HG03066 (cell line): ENCODE data around the gene SLC38A8.

Experiments used
- ATAC-seq: cut with Tn5 transposase; IDR thresholded peaks from one replicate; pipeline ENCODE4 v1.9.1; 2021; ENCODE audit warnings: low read depth; ENCODE audit not compliant: unreplicated experiment

The SLC38A8 gene

GRCh38 chr16:83973581-83974385 is 68.8 kb downstream of the SLC38A8 start:
- ATAC-seq: no peak

DNA sequence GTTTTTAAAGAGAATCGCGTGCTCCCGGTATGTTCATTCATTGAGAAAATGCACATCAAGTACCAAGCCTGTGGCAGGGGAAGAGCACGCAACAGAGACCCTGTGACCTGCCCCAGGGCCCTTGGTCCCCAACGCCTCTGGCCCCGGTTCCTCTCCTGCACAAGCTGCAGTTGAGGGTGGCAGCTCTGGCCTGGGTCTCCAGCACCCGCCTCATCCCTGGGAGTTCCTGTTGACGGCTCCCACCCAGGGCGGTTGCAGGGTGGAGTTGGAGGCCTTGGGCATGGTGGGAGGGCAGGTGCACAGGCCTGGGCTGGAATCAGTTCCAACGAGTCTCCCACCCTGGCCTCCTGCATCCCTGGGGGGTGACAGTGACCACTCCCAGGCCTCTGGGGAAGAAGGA is 69.5 kb downstream of the SLC38A8 start:
- ATAC-seq: no peak

DNA sequence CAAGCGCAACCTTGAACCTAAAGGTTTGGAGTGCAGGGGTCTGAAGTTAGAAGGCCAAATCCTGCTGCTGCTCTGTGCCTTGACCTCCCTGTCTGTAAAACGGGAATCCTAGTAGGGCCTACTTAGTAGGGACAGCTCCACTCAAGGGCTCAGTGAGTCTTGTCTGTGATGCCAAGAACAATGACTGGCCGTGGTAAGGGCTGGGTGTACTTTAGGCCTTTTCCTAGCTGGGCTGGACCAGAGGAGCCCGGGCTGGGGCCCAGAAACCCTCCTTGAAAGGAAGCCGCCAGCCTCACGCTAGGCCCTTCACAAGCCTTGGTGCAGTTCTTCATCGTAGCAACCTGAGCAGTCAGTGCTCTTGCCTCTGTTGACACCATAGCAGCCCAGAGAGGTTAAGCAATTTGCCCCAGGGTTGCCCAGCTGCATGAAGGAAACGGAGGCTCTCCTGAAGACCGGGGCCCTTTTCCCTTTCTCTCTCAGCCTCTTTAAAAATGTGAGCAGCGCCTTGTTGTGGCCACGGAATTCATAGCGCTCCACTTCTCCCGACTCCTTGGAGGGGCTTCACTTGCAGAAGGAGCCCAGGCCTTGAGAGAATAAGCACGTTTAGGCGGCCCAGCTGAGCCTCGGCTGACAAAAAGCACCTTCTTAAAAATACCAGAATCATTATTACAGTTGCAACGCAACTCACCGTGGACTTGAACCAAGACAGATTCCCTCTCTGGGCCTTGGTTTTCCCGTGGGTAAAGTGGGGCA is 70.2 kb downstream of the SLC38A8 start:
- ATAC-seq: no peak

DNA sequence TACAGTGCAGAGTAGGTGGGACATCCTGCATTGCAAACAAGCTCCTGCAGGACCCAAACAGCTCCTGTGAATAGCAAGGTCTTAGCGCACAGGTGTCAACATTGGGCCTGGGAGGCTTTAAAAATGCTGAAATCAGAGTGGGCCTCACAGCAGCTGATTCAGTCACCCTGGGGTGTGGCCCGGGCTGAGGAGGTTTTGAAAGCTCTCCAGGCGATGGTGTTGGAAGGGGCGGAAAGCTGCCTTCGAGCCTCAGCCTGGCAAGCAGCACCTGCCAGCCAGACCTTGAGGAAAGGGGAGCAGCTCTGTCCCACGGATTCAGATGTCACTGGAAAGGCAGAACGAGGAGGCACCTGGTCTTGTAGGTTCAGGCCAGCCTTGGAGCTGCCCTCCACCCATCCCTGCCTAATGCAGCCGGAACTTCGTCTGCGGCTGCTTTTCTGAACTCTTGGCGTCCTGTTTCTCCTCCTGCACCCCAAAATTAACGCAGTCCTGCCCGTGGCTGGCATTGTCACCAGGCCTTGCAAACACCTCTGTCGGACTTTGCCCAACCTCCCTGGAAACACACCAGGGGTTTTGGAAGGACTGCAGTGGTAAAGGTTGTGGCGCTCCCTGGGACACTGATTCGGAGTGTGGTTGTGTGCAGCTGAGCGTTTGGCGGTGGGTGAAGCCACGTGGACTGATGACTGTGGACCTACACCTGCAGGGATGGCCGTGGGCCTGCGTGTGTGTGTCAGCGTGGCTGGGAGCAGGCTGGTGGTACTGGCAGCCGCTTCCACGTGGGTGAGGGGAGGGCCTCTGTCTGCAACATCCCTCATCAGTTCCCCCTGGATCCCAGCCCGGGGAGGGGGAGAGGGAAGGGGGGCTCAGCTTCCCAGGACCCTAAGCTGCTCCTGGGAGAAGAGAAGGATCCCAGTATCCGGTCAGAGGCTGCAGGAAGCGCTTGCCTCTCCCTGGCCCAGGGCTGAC is 71.1 kb downstream of the SLC38A8 start:
- no peak for ATAC-seq

GRCh38 chr16:83970430-83970815 is 72.2 kb downstream of the SLC38A8 start:
- ATAC-seq: no peak

- ATAC-seq: no peak
These were observed 72.7 kb downstream of the SLC38A8 start for GRCh38 chr16:83969771-83970429.

DNA sequence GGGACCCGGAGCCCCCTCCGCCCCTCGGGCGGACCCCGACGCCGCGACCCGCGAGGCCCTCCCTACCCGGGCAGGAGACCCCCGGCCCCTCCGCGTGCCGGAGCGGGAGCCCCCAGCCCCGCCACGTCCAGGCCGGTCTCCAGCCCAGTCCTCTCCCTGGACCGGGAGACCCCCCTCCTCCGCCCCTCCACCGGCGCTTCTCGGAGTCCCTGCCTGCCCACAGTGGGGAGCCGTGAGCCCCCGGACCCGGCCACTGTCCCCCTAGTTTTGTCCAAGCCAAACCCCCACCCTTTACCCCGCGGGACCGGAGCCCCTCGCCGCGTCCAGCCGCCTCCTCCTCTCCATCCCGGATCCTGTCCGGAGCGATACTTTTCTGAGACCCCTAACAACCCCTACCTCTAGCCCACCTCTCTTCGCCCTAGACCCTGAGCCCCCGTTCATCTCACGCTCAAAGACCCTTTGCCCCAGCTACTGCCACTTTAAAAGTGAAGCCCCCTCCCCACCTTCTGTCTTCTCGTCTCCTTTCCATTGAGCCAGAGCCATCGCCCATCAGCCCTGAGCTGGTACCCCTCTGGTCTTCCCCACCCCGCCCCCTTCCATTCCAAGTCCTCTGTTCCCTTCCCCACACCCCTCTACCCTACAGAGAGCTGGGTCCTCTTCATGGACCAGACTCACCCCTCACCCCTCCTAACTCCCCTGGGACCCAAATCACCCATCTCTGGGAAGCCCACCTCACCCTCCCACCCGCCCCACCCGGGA is 73.5 kb downstream of the SLC38A8 start:
- ATAC-seq: no peak

DNA sequence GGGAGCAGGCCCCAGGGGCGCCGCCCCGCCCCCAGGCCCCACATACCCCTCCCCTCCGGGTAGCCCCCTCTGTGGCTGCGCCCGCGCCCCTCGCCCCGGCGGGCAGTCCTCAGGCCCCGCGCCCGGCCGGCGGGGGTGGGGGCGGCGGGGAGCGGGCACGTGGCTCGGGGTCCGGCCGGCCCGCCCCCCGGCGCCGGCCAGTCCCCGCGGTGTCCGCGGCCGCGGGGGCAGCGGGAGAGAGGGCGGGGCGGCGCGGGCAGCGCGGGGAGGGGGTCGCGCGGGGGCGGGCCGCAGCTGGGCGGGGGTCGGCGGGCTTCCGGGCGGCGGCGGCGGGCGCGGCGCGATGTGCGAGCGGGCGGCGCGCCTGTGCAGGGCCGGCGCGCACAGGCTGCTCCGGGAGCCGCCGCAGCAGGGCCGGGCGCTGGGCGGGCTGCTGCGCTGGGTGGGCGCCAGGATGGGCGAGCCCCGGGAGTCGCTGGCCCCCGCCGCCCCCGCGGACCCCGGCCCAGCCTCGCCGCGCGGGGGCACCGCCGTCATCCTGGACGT is 74.2 kb downstream of the SLC38A8 start:
- ATAC-seq: no peak

DNA sequence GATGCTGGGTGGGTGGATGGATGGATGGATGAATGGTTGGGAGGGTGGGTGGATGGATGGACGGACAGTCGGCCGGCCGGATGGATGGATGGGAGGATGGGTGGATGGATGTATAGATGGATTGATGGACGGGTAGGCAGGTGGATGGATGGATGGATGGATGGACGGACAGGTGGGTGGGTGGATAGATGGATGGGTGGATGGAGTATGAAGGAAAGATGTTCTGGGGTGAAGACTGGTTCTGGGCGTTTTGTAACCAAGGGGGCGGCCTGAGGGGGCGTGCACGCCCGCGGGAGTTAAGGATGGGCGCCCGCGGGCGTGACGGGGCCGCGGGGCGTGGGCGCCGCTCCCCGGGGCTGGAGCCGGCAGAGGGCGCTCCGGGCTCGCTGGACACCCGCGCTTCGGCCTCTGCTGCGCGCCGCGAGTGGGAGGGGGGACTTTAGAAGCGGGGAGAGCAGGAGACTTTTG is 74.7 kb downstream of the SLC38A8 start, which contains the start of gene NECAB2:
NECAB2 (plus strand) TSS at position 407 of the 468 bp plus-strand sequence. CDS start 405 bp downstream, outside the sequence.
- ATAC-seq: no peak

DNA sequence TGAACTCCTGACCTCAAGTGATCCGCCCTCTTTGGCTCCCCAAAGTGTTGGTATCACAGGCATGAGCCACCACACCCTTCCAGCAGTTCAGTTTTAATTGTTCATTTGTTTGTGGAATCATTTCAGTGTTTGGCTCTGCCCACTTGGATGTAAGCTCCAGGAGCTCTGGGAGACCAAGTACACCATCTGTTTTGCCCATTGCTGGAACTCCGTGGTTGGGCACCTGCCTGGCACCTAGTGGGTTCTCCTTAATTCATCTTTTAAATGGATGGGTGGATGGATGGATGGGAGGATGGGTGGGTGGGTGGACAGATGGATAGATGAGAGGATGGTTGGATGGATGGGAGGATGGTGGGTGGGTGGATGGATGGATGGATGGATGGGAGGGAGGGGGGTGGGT is 75.5 kb downstream of the SLC38A8 start:
- ATAC-seq: no peak

GRCh38 chr16:83966153-83966696 is 76.4 kb downstream of the SLC38A8 start:
- no peak for ATAC-seq

DNA sequence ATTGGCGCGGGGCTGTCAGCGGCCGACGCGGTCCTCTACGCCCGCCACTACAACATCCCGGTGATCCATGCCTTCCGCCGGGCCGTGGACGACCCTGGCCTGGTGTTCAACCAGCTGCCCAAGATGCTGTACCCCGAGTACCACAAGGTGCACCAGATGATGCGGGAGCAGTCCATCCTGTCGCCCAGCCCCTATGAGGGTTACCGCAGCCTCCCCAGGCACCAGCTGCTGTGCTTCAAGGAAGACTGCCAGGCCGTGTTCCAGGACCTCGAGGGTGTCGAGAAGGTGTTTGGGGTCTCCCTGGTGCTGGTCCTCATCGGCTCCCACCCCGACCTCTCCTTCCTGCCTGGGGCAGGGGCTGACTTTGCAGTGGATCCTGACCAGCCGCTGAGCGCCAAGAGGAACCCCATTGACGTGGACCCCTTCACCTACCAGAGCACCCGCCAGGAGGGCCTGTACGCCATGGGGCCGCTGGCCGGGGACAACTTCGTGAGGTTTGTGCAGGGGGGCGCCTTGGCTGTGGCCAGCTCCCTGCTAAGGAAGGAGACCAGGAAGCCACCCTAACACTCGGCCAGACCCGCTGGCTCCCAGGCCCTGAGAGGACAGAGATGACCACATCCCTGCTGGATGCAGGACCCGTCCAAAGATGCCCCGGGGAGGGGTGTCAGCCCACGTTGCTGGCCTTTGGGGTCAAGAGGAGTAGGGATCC is 77.0 kb downstream of the SLC38A8 start:
- no peak for ATAC-seq

GRCh38 chr16:83964684-83965443 is 77.7 kb downstream of the SLC38A8 start:
- ATAC-seq: no peak

GRCh38 chr16:83963277-83964119 is 79.1 kb downstream of the SLC38A8 start:
- ATAC-seq: no peak

GRCh38 chr16:83961591-83961990 is 81.0 kb downstream of the SLC38A8 start:
- ATAC-seq: no peak

GRCh38 chr16:83960521-83961249 is 81.9 kb downstream of the SLC38A8 start:
- ATAC-seq: no peak
